Fibroblast of lung (primary cell): ENCODE results near the gene BATF. TPM values are rescaled to one million over a fixed set of nuclear protein-coding genes. Genes with fewer than 3 reads are reported as not detected.

Experiments
- DNase-seq, 2 donors: peaks; one replicate each; pipeline versions ENCODE4 v3.0.0 to v3.0.0-alpha.2; 2010; ENCODE audit warnings: low read depth in 2 of 2
- H2AFZ ChIP-seq: 2 replicates; pipeline ENCODE4 v1.5.1; 2012; ENCODE audit warnings: low read length, control low read depth, inconsistent platforms
- H3K27ac ChIP-seq: 2 replicates; pipeline ENCODE4 v1.5.1; 2011; ENCODE audit warnings: low read length, control low read depth; ENCODE audit not compliant: insufficient read depth
- H3K27me3 ChIP-seq: 2 replicates; pipeline ENCODE4 v1.5.1; 2011; ENCODE audit warnings: mild to moderate bottlenecking, low read length; ENCODE audit not compliant: control insufficient read depth, insufficient read depth
- H3K36me3 ChIP-seq: 2 replicates; pipeline ENCODE4 v1.5.1; 2011; ENCODE audit warnings: low read length; ENCODE audit not compliant: control insufficient read depth, insufficient read depth
- H3K4me1 ChIP-seq: 2 replicates; pipeline ENCODE4 v1.5.1; 2011; ENCODE audit warnings: low read length; ENCODE audit not compliant: control insufficient read depth, insufficient read depth; ENCODE audit errors: extremely low read depth
- H3K4me2 ChIP-seq: 2 replicates; pipeline ENCODE4 v1.5.1; 2011; ENCODE audit warnings: low read length, control low read depth; ENCODE audit not compliant: insufficient read depth; ENCODE audit errors: extremely low read depth
- H3K4me3 ChIP-seq, 4 experiments: fragments of 200-600 bp in 1 of 4; sonication (generic) in 1 of 4; replicated peaks in 1 of 4; 2 replicates each; pipeline ENCODE4 v1.5.1; 2011 to 2016; ENCODE audit warnings: low read length in 4 of 4, low read depth in 3 of 4, mild to moderate bottlenecking in 3 of 4, control low read depth in 2 of 4, inconsistent platforms in 1 of 4, mixed read lengths in 1 of 4; ENCODE audit not compliant: insufficient read depth in 1 of 4; ENCODE audit errors: control extremely low read depth in 1 of 4
- H3K79me2 ChIP-seq: 2 replicates; pipeline ENCODE4 v1.5.1; 2012; ENCODE audit warnings: mild to moderate bottlenecking, low read length, inconsistent platforms; ENCODE audit not compliant: control insufficient read depth, insufficient read depth
- H3K9ac ChIP-seq: 2 replicates; pipeline ENCODE4 v1.5.1; 2011; ENCODE audit warnings: mild to moderate bottlenecking, low read length, control low read depth; ENCODE audit not compliant: insufficient read depth
- H3K9me3 ChIP-seq: 2 replicates; pipeline ENCODE4 v1.5.1; 2012; ENCODE audit warnings: low read depth, low read length; ENCODE audit not compliant: control insufficient read depth, insufficient read depth
- H4K20me1 ChIP-seq: 2 replicates; pipeline ENCODE4 v1.5.1; 2011; ENCODE audit warnings: low read length; ENCODE audit not compliant: control insufficient read depth, insufficient read depth; ENCODE audit errors: extremely low read depth
- CTCF ChIP-seq, 2 donors: IDR thresholded peaks in 1 of 2; conservative IDR thresholded peaks in 1 of 2; 1 replicate in 1 of 2; 2 replicates in 1 of 2; pipeline ENCODE4 v1.5.1; 2011 to 2012; ENCODE audit warnings: low read length in 2 of 2, control low read depth in 1 of 2, inconsistent platforms in 1 of 2, low read depth in 1 of 2, mild to moderate bottlenecking in 1 of 2
- EZH2 ChIP-seq: IDR thresholded peaks from 2 replicates; pipeline ENCODE4 v1.5.1; 2012; ENCODE audit warnings: low read length, control low read depth, mild to moderate bottlenecking; ENCODE audit errors: missing control alignments
- polyA plus RNA-seq, 2 donors: library from polyadenylated mRNA; depleted of rRNA in 1 of 2; stranded (reverse) in 1 of 2; unstranded in 1 of 2; fragments of >200 nt; gene quantifications; 2 replicates each; pipeline ENCODE4 v1.2.1, GENCODE V29; 2011 to 2012; ENCODE audit warnings: missing spikeins in 1 of 2
- total RNA-seq: library from RNA; depleted of rRNA; stranded (reverse); fragments of >200 nt; gene quantifications from 2 replicates; pipeline ENCODE4 v1.2.1, GENCODE V29; 2014

BATF gene
- total and polyA plus RNA-seq, 2 donors (not counting 1 experiment from before 2014, with no cell fraction given) = 0.50 TPM; not detected in 1

- no peak overlapping the region for H2AFZ ChIP-seq
Observed at GRCh38 chr14:75511201-75511600, 11.1 kb upstream of the BATF start.

GRCh38 chr14:75513911-75514672 lies 8.2 kb upstream of the BATF start:
- no peaks in the 10 kb centered on the region for H3K4me1 ChIP-seq

More at GRCh38 chr14:75511201-75511600, 11.1 kb upstream of the BATF start:
- Histone ChIP-seq H3K9me3 (no peaks in the 10 kb centered on the region), H3K36me3 (no peaks in the 10 kb centered on the region), H3K4me2 (no peak overlapping the region), H3K79me2 (no peaks in the 10 kb centered on the region), H3K9ac (no peak overlapping the region), H3K27ac (no peak overlapping the region), H4K20me1 (no peaks in the 10 kb centered on the region), H3K4me3 (no peak overlapping the region), H3K27me3 (no peaks in the 10 kb centered on the region), H3K4me1 (no peaks in the 10 kb centered on the region)
- no peak for DNase-seq
- no peak for TF ChIP-seq EZH2
- TF ChIP-seq CTCF (conservative IDR thresholded peaks at IDR 0.05 in 1 of 2, IDR thresholded peaks at IDR 0.05 in 1 of 2; ENCODE audit: low read depth in 1 of 2, low read length in 2 of 2) = no peak

More at GRCh38 chr14:75513911-75514672, 8.2 kb upstream of the BATF start:
- Histone ChIP-seq H3K36me3 (no peaks in the 10 kb centered on the region), H3K27me3 (peaks cover 2% of the 10 kb centered on the region), H3K4me3 (no peak overlapping the region), H4K20me1 (no peaks in the 10 kb centered on the region), H3K4me2 (no peak overlapping the region), H3K27ac (no peak overlapping the region), H3K79me2 (no peaks in the 10 kb centered on the region), H3K9ac (no peak overlapping the region), H2AFZ (no peak overlapping the region), H3K9me3 (no peaks in the 10 kb centered on the region)
- no peak for DNase-seq
- TF ChIP-seq CTCF (conservative IDR thresholded peaks at IDR 0.05 in 1 of 2, IDR thresholded peaks at IDR 0.05 in 1 of 2; ENCODE audit: low read depth in 1 of 2, low read length in 2 of 2) (no peak), EZH2 (no peak)
